Hepatocyte (in vitro differentiated cells): ENCODE data around the gene UBAP1. TPM values are rescaled to one million over a fixed set of nuclear protein-coding genes. Genes with fewer than 3 reads are reported as not detected.

Source experiments
- DNase-seq: peaks from one replicate; pipeline ENCODE4 v3.0.0-alpha.2; 2016; ENCODE audit warnings: low spot score
- H2AFZ ChIP-seq: fragments of 200-600 bp; sonication (generic); 2 replicates; pipeline ENCODE4 v1.6.0; 2016; ENCODE audit warnings: antibody characterized with exemption, mild to moderate bottlenecking
- H3K27ac ChIP-seq: fragments of 200-600 bp; sonication (generic); 2 replicates; pipeline ENCODE4 v1.5.1; 2016; ENCODE audit warnings: mild to moderate bottlenecking
- H3K27me3 ChIP-seq: fragments of 200-600 bp; sonication (generic); 2 replicates; pipeline ENCODE4 v1.6.1; 2016
- H3K36me3 ChIP-seq: fragments of 200-600 bp; sonication (generic); replicated peaks from 2 replicates; pipeline ENCODE4 v1.5.1; 2016; ENCODE audit warnings: low read depth; ENCODE audit not compliant: insufficient read depth
- H3K4me1 ChIP-seq: fragments of 200-600 bp; sonication (generic); 2 replicates; pipeline ENCODE4 v1.5.1; 2016; ENCODE audit warnings: mild to moderate bottlenecking, moderate library complexity; ENCODE audit not compliant: insufficient read depth
- H3K4me2 ChIP-seq: fragments of 200-600 bp; sonication (generic); 2 replicates; pipeline ENCODE4 v1.6.0; 2016
- H3K4me3 ChIP-seq: fragments of 200-600 bp; sonication (generic); 2 replicates; pipeline ENCODE4 v1.5.1; 2016; ENCODE audit warnings: mild to moderate bottlenecking
- H3K79me2 ChIP-seq: fragments of 200-600 bp; sonication (generic); 2 replicates; pipeline ENCODE4 v1.6.0; 2017; ENCODE audit warnings: mild to moderate bottlenecking
- H3K9me2 ChIP-seq: fragments of 200-600 bp; sonication (generic); replicated peaks from 2 replicates; pipeline ENCODE4 v1.6.0; 2017; ENCODE audit warnings: mild to moderate bottlenecking; ENCODE audit not compliant: insufficient read depth
- H3K9me3 ChIP-seq: fragments of 200-600 bp; sonication (generic); 2 replicates; pipeline ENCODE4 v1.5.1; 2016; ENCODE audit warnings: low read depth, mild to moderate bottlenecking
- H4K20me1 ChIP-seq: fragments of 200-600 bp; sonication (generic); 2 replicates; pipeline ENCODE4 v1.6.0; 2016; ENCODE audit warnings: mild to moderate bottlenecking; ENCODE audit not compliant: insufficient read depth, poor library complexity, severe bottlenecking
- CTCF ChIP-seq: fragments of 200-600 bp; sonication (generic); IDR thresholded peaks from 2 replicates; pipeline ENCODE4 v1.5.1; 2016; ENCODE audit warnings: antibody characterized with exemption, mild to moderate bottlenecking; ENCODE audit not compliant: poor library complexity
- EZH2 ChIP-seq: fragments of 200-600 bp; sonication (generic); IDR thresholded peaks from 2 replicates; pipeline ENCODE4 v1.6.1; 2016; ENCODE audit warnings: antibody characterized with exemption, mild to moderate bottlenecking, borderline replicate concordance
- EZH2phosphoT487 ChIP-seq: fragments of 200-600 bp; sonication (generic); IDR thresholded peaks from one replicate; pipeline ENCODE4 v1.6.1; 2018; ENCODE audit warnings: antibody characterized with exemption, mild to moderate bottlenecking, low read depth, moderate library complexity; ENCODE audit not compliant: unreplicated experiment, severe bottlenecking
- WGBS: methylation state at CpG from one replicate; pipeline ENCODE4 v1.1.6; 2016; ENCODE audit warnings: low lambda C conversion rate; ENCODE audit errors: missing lambda C conversion rate; 5-methylcytosine and 5-hydroxymethylcytosine counted together
- polyA plus RNA-seq: library from polyadenylated mRNA; unstranded; fragments of >200 nt; fragmentation: Nextera tagmentation; extraction: Ambion mirVana; gene quantifications from 2 replicates; pipeline ENCODE4 v1.2.1, GENCODE V29; 2016
- total RNA-seq: library from RNA; depleted of rRNA; stranded (reverse); fragments of >200 nt; gene quantifications from 2 replicates; pipeline ENCODE4 v1.2.3, GENCODE V29; 2014

The UBAP1 gene
- total and polyA plus RNA-seq, 2 experiments from 2014 or later = 38.0 to 49.7 TPM

GRCh38 chr9:34169125-34169524, 9.7 kb upstream of the UBAP1 start:
- DNase-seq = no peak
- H3K27ac ChIP-seq = no peak overlapping the region
- H3K4me1 ChIP-seq = peaks cover 11% of the 10 kb centered on the region
- H3K36me3 ChIP-seq = no peaks in the 10 kb centered on the region
- no peak overlapping the region for H3K4me3 ChIP-seq
- H3K79me2 ChIP-seq = no peaks in the 10 kb centered on the region
- no peaks in the 10 kb centered on the region for H4K20me1 ChIP-seq
- no peaks in the 10 kb centered on the region for H3K9me2 ChIP-seq
- H3K9me3 ChIP-seq = no peaks in the 10 kb centered on the region
- H3K4me2 ChIP-seq = no peak overlapping the region
- H3K27me3 ChIP-seq = no peaks in the 10 kb centered on the region
- H2AFZ ChIP-seq = no peak overlapping the region
- WGBS = 85% methylated on average over 6 of the region's 6 CpGs
- TF ChIP-seq CTCF (no peak), EZH2phosphoT487 (no peak), EZH2 (no peak)

- Histone ChIP-seq H3K9me3 (no peaks in the 10 kb centered on the region), H3K27me3 (no peaks in the 10 kb centered on the region), H3K36me3 (no peaks in the 10 kb centered on the region), H2AFZ (peak overlapping the region; percentile 35), H3K4me1 (peaks cover 11% of the 10 kb centered on the region), H3K27ac (peak overlapping the region; percentile 66), H4K20me1 (no peaks in the 10 kb centered on the region), H3K9me2 (no peaks in the 10 kb centered on the region), H3K4me2 (no peak overlapping the region), H3K79me2 (no peaks in the 10 kb centered on the region), H3K4me3 (no peak overlapping the region)
- TF ChIP-seq EZH2 (no peak), CTCF (no peak), EZH2phosphoT487 (no peak)
- no peak for DNase-seq
- 81% methylated on average over 1 of the region's 1 CpG for WGBS
These were observed 8.4 kb upstream of the UBAP1 start for GRCh38 chr9:34170237-34170991.

- Histone ChIP-seq H3K4me3 (no peak overlapping the region), H3K9me2 (no peaks in the 10 kb centered on the region), H3K27me3 (no peaks in the 10 kb centered on the region), H3K4me1 (peaks cover 11% of the 10 kb centered on the region), H3K9me3 (no peaks in the 10 kb centered on the region), H3K79me2 (no peaks in the 10 kb centered on the region), H4K20me1 (no peaks in the 10 kb centered on the region), H3K27ac (no peak overlapping the region), H2AFZ (no peak overlapping the region), H3K4me2 (no peak overlapping the region), H3K36me3 (no peaks in the 10 kb centered on the region)
- TF ChIP-seq CTCF (no peak), EZH2phosphoT487 (no peak), EZH2 (no peak)
- DNase-seq = no peak
- WGBS = 93% methylated on average over 15 of the region's 15 CpGs
These were observed 6.9 kb upstream of the UBAP1 start for GRCh38 chr9:34171753-34172535.
